Mesendoderm (in vitro differentiated cells): ENCODE measurements around the gene STAT2.
"Not testable (repeated sequence)": the region's sequence is repeated elsewhere in the genome, so short reads cannot be mapped to it uniquely, and the experiment has no call there.

Experiments
- DNase-seq: peaks from one replicate; pipeline ENCODE4 v3.0.0; 2013
- H2AK5ac ChIP-seq: 2 replicates; pipeline ENCODE4 v1.6.1; 2013; ENCODE audit warnings: low read length, inconsistent platforms
- H2BK120ac ChIP-seq: 2 replicates; pipeline ENCODE4 v1.6.1; 2013; ENCODE audit warnings: low read depth, mild to moderate bottlenecking, low read length, moderate library complexity, mixed read lengths
- H2BK15ac ChIP-seq: replicated peaks from 2 replicates; pipeline ENCODE4 v1.6.1; 2013; ENCODE audit warnings: low read depth, mild to moderate bottlenecking, moderate library complexity
- H2BK5ac ChIP-seq: 2 replicates; pipeline ENCODE4 v1.6.1; 2013; ENCODE audit warnings: low read length, inconsistent platforms
- H3K18ac ChIP-seq: 2 replicates; pipeline ENCODE4 v1.6.1; 2013; ENCODE audit warnings: mild to moderate bottlenecking, low read length, mixed read lengths
- H3K23ac ChIP-seq: one replicate; pipeline ENCODE4 v1.6.1; 2013; ENCODE audit warnings: low read length
- H3K27ac ChIP-seq: 2 replicates; pipeline ENCODE4 v1.5.1; 2013; ENCODE audit warnings: low read depth, mild to moderate bottlenecking, inconsistent platforms, low read length, moderate library complexity
- H3K27me3 ChIP-seq: 2 replicates; pipeline ENCODE4 v1.6.1; 2013; ENCODE audit warnings: low read length, control low read depth, mild to moderate bottlenecking, inconsistent platforms; ENCODE audit not compliant: insufficient read depth, poor library complexity
- H3K36me3 ChIP-seq: 2 replicates; pipeline ENCODE4 v1.6.1; 2013; ENCODE audit warnings: low read length, inconsistent platforms; ENCODE audit not compliant: control insufficient read depth, insufficient read depth
- H3K4ac ChIP-seq: one replicate; pipeline ENCODE4 v1.6.1; 2013; ENCODE audit warnings: low read depth, mild to moderate bottlenecking, low read length, moderate library complexity
- H3K4me1 ChIP-seq: 2 replicates; pipeline ENCODE4 v1.6.1; 2013; ENCODE audit warnings: low read depth, low read length, inconsistent platforms; ENCODE audit not compliant: control insufficient read depth
- H3K4me2 ChIP-seq: 2 replicates; pipeline ENCODE4 v1.6.1; 2013; ENCODE audit warnings: low read length
- H3K4me3 ChIP-seq: 2 replicates; pipeline ENCODE4 v1.5.1; 2013; ENCODE audit warnings: mild to moderate bottlenecking, low read length
- H3K56ac ChIP-seq: one replicate; pipeline ENCODE4 v1.6.1; 2013; ENCODE audit warnings: low read length
- H3K79me1 ChIP-seq: 2 replicates; pipeline ENCODE4 v1.6.1; 2013; ENCODE audit warnings: low read length, inconsistent platforms
- H3K79me2 ChIP-seq: 2 replicates; pipeline ENCODE4 v1.6.1; 2013; ENCODE audit warnings: mild to moderate bottlenecking, low read length; ENCODE audit not compliant: control insufficient read depth, insufficient read depth
- H3K9ac ChIP-seq: 2 replicates; pipeline ENCODE4 v1.6.1; 2013; ENCODE audit warnings: low read length, inconsistent platforms
- H4K5ac ChIP-seq: one replicate; pipeline ENCODE4 v1.6.1; 2013; ENCODE audit warnings: low read length
- H4K8ac ChIP-seq: one replicate; pipeline ENCODE4 v1.6.1; 2013; ENCODE audit warnings: low read depth, mild to moderate bottlenecking, control low read depth, low read length, moderate library complexity
- WGBS: extraction: QIAGEN DNeasy Blood & Tissue Kit; methylation state at CpG from one replicate; pipeline ENCODE4 v1.1.7; 2013; ENCODE audit warnings: low lambda C conversion rate, missing lambda C conversion rate; ENCODE audit not compliant: insufficient coverage; ENCODE audit errors: extremely low coverage; 5-methylcytosine and 5-hydroxymethylcytosine counted together

STAT2 gene

GRCh38 chr12:56332512-56333196 lies 27.3 kb downstream of the STAT2 start:
- Histone ChIP-seq H3K4me2 (peak overlapping the region; percentile 26), H3K23ac (no peak overlapping the region), H2BK120ac (no peak overlapping the region), H3K4me1 (peaks cover 6% of the 10 kb centered on the region), H2BK5ac (peak overlapping the region; percentile 53), H2BK15ac (no peak overlapping the region), H4K8ac (peak overlapping the region; percentile 40), H3K79me2 (no peaks in the 10 kb centered on the region), H3K18ac (no peak overlapping the region), H3K27ac (no peak overlapping the region), H3K36me3 (no peaks in the 10 kb centered on the region), H3K27me3 (no peaks in the 10 kb centered on the region), H3K4ac (peak overlapping the region; percentile 96), H2AK5ac (peak overlapping the region; percentile 100), H3K79me1 (no peaks in the 10 kb centered on the region), H3K56ac (peak overlapping the region; percentile 77), H4K5ac (peak overlapping the region; percentile 71), H3K4me3 (no peak overlapping the region), H3K9ac (peak overlapping the region; percentile 74)
- DNase-seq: no peak
- no CpG with 5 or more reads among the region's 11 CpGs for WGBS

GRCh38 chr12:56330936-56331490 lies 28.9 kb downstream of the STAT2 start:
- Histone ChIP-seq H2BK15ac (no peak overlapping the region), H2BK5ac (no peak overlapping the region), H2AK5ac (no peak overlapping the region), H3K27ac (no peak overlapping the region), H3K9ac (no peak overlapping the region), H2BK120ac (no peak overlapping the region), H4K8ac (no peak overlapping the region), H3K4me2 (no peak overlapping the region), H3K4me1 (peaks cover 6% of the 10 kb centered on the region), H3K79me2 (no peaks in the 10 kb centered on the region), H3K18ac (no peak overlapping the region), H3K79me1 (no peaks in the 10 kb centered on the region), H3K36me3 (no peaks in the 10 kb centered on the region), H3K27me3 (no peaks in the 10 kb centered on the region), H3K4me3 (no peak overlapping the region), H4K5ac (no peak overlapping the region), H3K56ac (no peak overlapping the region), H3K23ac (no peak overlapping the region), H3K4ac (no peak overlapping the region)
- DNase-seq: no peak
- no CpG with 5 or more reads among the region's 7 CpGs for WGBS

GRCh38 chr12:56326533-56326932 lies 33.4 kb downstream of the STAT2 start:
- H4K8ac ChIP-seq: no peak overlapping the region
- no peak overlapping the region for H3K4me2 ChIP-seq
- no peak for DNase-seq
- H3K4ac ChIP-seq: no peak overlapping the region
- H3K23ac ChIP-seq: no peak overlapping the region
- H3K18ac ChIP-seq: no peak overlapping the region
- H3K36me3 ChIP-seq: no peaks in the 10 kb centered on the region
- no peak overlapping the region for H3K4me3 ChIP-seq
- H4K5ac ChIP-seq: no peak overlapping the region
- H2AK5ac ChIP-seq: no peak overlapping the region
- no peaks in the 10 kb centered on the region for H3K27me3 ChIP-seq
- no CpG with 5 or more reads among the region's 6 CpGs for WGBS
- no peaks in the 10 kb centered on the region for H3K79me1 ChIP-seq
- no peak overlapping the region for H3K56ac ChIP-seq
- H3K79me2 ChIP-seq: no peaks in the 10 kb centered on the region
- H3K4me1 ChIP-seq: no peaks in the 10 kb centered on the region
- no peak overlapping the region for H2BK5ac ChIP-seq
- H3K27ac ChIP-seq: no peak overlapping the region
- no peak overlapping the region for H3K9ac ChIP-seq
- H2BK15ac ChIP-seq: no peak overlapping the region
- no peak overlapping the region for H2BK120ac ChIP-seq

GRCh38 chr12:56326126-56326525 lies 33.8 kb downstream of the STAT2 start:
- no peak overlapping the region for H4K5ac ChIP-seq
- no peak overlapping the region for H2BK15ac ChIP-seq
- H3K4me3 ChIP-seq: no peak overlapping the region
- H3K79me2 ChIP-seq: no peaks in the 10 kb centered on the region
- H3K79me1 ChIP-seq: no peaks in the 10 kb centered on the region
- H2BK5ac ChIP-seq: no peak overlapping the region
- no peak overlapping the region for H2AK5ac ChIP-seq
- H3K18ac ChIP-seq: no peak overlapping the region
- no peak overlapping the region for H3K9ac ChIP-seq
- no peak overlapping the region for H2BK120ac ChIP-seq
- H3K4me1 ChIP-seq: no peaks in the 10 kb centered on the region
- H3K4ac ChIP-seq: no peak overlapping the region
- no peak overlapping the region for H3K4me2 ChIP-seq
- no peak overlapping the region for H3K23ac ChIP-seq
- H3K27me3 ChIP-seq: no peaks in the 10 kb centered on the region
- H3K56ac ChIP-seq: no peak overlapping the region
- WGBS: no CpG with 5 or more reads among the region's 8 CpGs
- H3K27ac ChIP-seq: no peak overlapping the region
- no peak for DNase-seq
- H4K8ac ChIP-seq: no peak overlapping the region
- no peaks in the 10 kb centered on the region for H3K36me3 ChIP-seq

GRCh38 chr12:56324206-56324605 lies 35.7 kb downstream of the STAT2 start:
- Histone ChIP-seq H3K18ac (no peak overlapping the region), H4K5ac (no peak overlapping the region), H3K79me2 (no peaks in the 10 kb centered on the region), H3K4ac (no peak overlapping the region), H3K27me3 (no peaks in the 10 kb centered on the region), H3K56ac (no peak overlapping the region), H3K9ac (no peak overlapping the region), H3K36me3 (no peaks in the 10 kb centered on the region), H3K4me2 (no peak overlapping the region), H2AK5ac (no peak overlapping the region), H3K79me1 (no peaks in the 10 kb centered on the region), H4K8ac (no peak overlapping the region), H2BK5ac (no peak overlapping the region), H3K23ac (no peak overlapping the region), H3K4me1 (no peaks in the 10 kb centered on the region), H3K27ac (no peak overlapping the region), H2BK15ac (no peak overlapping the region), H2BK120ac (no peak overlapping the region), H3K4me3 (no peak overlapping the region)
- no CpG with 5 or more reads among the region's 6 CpGs for WGBS
- DNase-seq: no peak

GRCh38 chr12:56321610-56322009 lies 38.3 kb downstream of the STAT2 start:
- H3K36me3 ChIP-seq, H3K27ac ChIP-seq: not testable (repeated sequence)

More at GRCh38 chr12:56321610-56322009, 38.3 kb downstream of the STAT2 start:
- H3K23ac ChIP-seq, H3K4ac ChIP-seq, H3K4me2 ChIP-seq, H3K9ac ChIP-seq, H4K5ac ChIP-seq, H3K56ac ChIP-seq, H3K79me1 ChIP-seq, H2BK15ac ChIP-seq, H3K18ac ChIP-seq, H3K4me1 ChIP-seq, H2AK5ac ChIP-seq, H2BK5ac ChIP-seq, H3K4me3 ChIP-seq, H4K8ac ChIP-seq, DNase-seq, H3K27me3 ChIP-seq, H2BK120ac ChIP-seq, H3K79me2 ChIP-seq: not testable (repeated sequence)
- no CpG with 5 or more reads among the region's 8 CpGs for WGBS
